Endothelial cell of coronary artery (primary cell): ENCODE measurements around the gene CMYA5. TPM values are rescaled to one million over a fixed set of nuclear protein-coding genes. Genes with fewer than 3 reads are reported as not detected.

ENCODE experiments used
- total RNA-seq: library from RNA; depleted of rRNA; stranded (reverse); fragments of >200 nt; gene quantifications from 2 replicates; pipeline ENCODE4 v1.2.3, GENCODE V29; 2014

Gene CMYA5
- total RNA-seq = under 0.01 TPM in 2 replicates

GRCh38 chr5:79689541-79690466 is at the start of gene CMYA5:
TSS of gene CMYA5 (plus strand) at chr5:79689836. CDS start at chr5:79689908, 72 bp downstream.

Other genes starting within 250 kb of the CMYA5 start
- gene HOMER1, start 175.7 kb upstream of the CMYA5 start, total RNA-seq = 6.9 and 8.2 TPM in 2 replicates
- 20.7 and 27.3 TPM in 2 replicates for gene TENT2, start 77.4 kb upstream of the CMYA5 start, total RNA-seq